ENCODE results near the gene PRDM11.

- TF ChIP-seq CTCF (conservative IDR thresholded peaks at IDR 0.05; ENCODE audit: low read depth, low read length) = no peak
- no peak for TF ChIP-seq POLR2A (IDR thresholded peaks at IDR 0.05; ENCODE audit: low read depth, low read length)
- TF ChIP-seq MXI1 (IDR thresholded peaks at IDR 0.05; ENCODE audit: borderline replicate concordance, low read depth, low read length) = no peak
- no peak for TF ChIP-seq CHD1 (IDR thresholded peaks at IDR 0.05; ENCODE audit: low read depth, low read length)
- TF ChIP-seq USF2 (IDR thresholded peaks at IDR 0.05; ENCODE audit: low read depth, low read length) = no peak
- no peak for TF ChIP-seq RCOR1 (IDR thresholded peaks at IDR 0.05; ENCODE audit: insufficient replicate concordance, low read length)
- no peak for TF ChIP-seq BHLHE40 (IDR thresholded peaks at IDR 0.05; ENCODE audit: low read depth, low read length)
- no peak for TF ChIP-seq RFX5 (IDR thresholded peaks at IDR 0.05; ENCODE audit: low read depth, low read length)
- no peak for TF ChIP-seq NFE2L2 (IDR thresholded peaks at IDR 0.05; ENCODE audit: low read depth, low read length)
- TF ChIP-seq CEBPB (IDR thresholded peaks at IDR 0.05; ENCODE audit: low read depth, low read length) = no peak
- no peak for TF ChIP-seq ELK1 (IDR thresholded peaks at IDR 0.05; ENCODE audit: borderline replicate concordance, low read depth, low read length)
Measured at GRCh38 chr11:45227836-45228235, 81.4 kb downstream of the PRDM11 start.
